CD14-positive monocyte (primary cell): ENCODE results near the gene RTCB. TPM values are rescaled to one million over a fixed set of nuclear protein-coding genes. Genes with fewer than 3 reads are reported as not detected.
A peak's percentile ranks its signal among the peaks of the same experiment; 100 is the strongest.

Experiments
- DNase-seq, 3 donors: peaks; one replicate each; pipeline ENCODE4 v3.0.0-alpha.2; 2011 to 2022
- H2AFZ ChIP-seq: 2 replicates; pipeline ENCODE4 v1.6.0; 2012; ENCODE audit warnings: mild to moderate bottlenecking, low read depth, low read length, inconsistent platforms; ENCODE audit not compliant: insufficient read depth, poor library complexity, severe bottlenecking
- H3K27ac ChIP-seq, 2 donors: 1 replicate in 1 of 2; 2 replicates in 1 of 2; pipeline ENCODE4 v1.5.1; 2012 to 2013; ENCODE audit warnings: low read length in 2 of 2, control low read depth in 1 of 2, inconsistent platforms in 1 of 2, low read depth in 1 of 2, mild to moderate bottlenecking in 1 of 2
- H3K27me3 ChIP-seq, 2 donors: one replicate each; pipeline versions ENCODE4 v1.6.0 to v1.6.1; 2011 to 2013; ENCODE audit warnings: low read length in 2 of 2; ENCODE audit not compliant: control insufficient read depth in 2 of 2, insufficient read depth in 2 of 2
- H3K36me3 ChIP-seq, 2 donors: replicated peaks in 1 of 2; 1 replicate in 1 of 2; 2 replicates in 1 of 2; pipeline versions ENCODE4 v1.5.1 to v1.6.1; 2012 to 2013; ENCODE audit warnings: low read length in 2 of 2, control low read depth in 1 of 2, inconsistent platforms in 1 of 2, mild to moderate bottlenecking in 1 of 2; ENCODE audit not compliant: insufficient read depth in 2 of 2, control insufficient read depth in 1 of 2
- H3K4me1 ChIP-seq, 2 donors: 1 replicate in 1 of 2; 2 replicates in 1 of 2; pipeline versions ENCODE4 v1.5.1 to v1.6.1; 2012 to 2013; ENCODE audit warnings: low read length in 2 of 2, control low read depth in 1 of 2, inconsistent platforms in 1 of 2, mild to moderate bottlenecking in 1 of 2, moderate library complexity in 1 of 2; ENCODE audit not compliant: insufficient read depth in 2 of 2, control insufficient read depth in 1 of 2
- H3K4me2 ChIP-seq: replicated peaks from 2 replicates; pipeline ENCODE3; 2012; ENCODE audit warnings: low read length, moderate library complexity, mild to moderate bottlenecking; ENCODE audit not compliant: poor library complexity, severe bottlenecking; ENCODE audit errors: extremely low read depth
- H3K4me3 ChIP-seq, 3 experiments: fragments of 200-600 bp in 1 of 3; sonication (generic) in 1 of 3; replicated peaks in 1 of 3; 1 replicate in 2 of 3; 2 replicates in 1 of 3; pipeline ENCODE4 v1.5.1; 2011 to 2013; ENCODE audit warnings: low read length in 3 of 3, mild to moderate bottlenecking in 3 of 3, control low read depth in 2 of 3, low read depth in 2 of 3, inconsistent platforms in 1 of 3, moderate library complexity in 1 of 3
- H3K79me2 ChIP-seq: 2 replicates; pipeline ENCODE4 v1.6.0; 2012; ENCODE audit warnings: mild to moderate bottlenecking, control low read depth, inconsistent platforms, low read length, moderate library complexity; ENCODE audit not compliant: insufficient read depth
- H3K9ac ChIP-seq: 2 replicates; pipeline ENCODE4 v1.6.0; 2017; ENCODE audit warnings: low read length, mild to moderate bottlenecking; ENCODE audit not compliant: insufficient read depth, poor library complexity, severe bottlenecking
- H3K9me3 ChIP-seq, 2 donors: replicated peaks in 1 of 2; 1 replicate in 1 of 2; 2 replicates in 1 of 2; pipeline versions ENCODE4 v1.5.1 to v1.6.1; 2012 to 2013; ENCODE audit warnings: low read length in 2 of 2, control low read depth in 1 of 2; ENCODE audit not compliant: control insufficient read depth in 1 of 2, insufficient read depth in 1 of 2
- H4K20me1 ChIP-seq: 2 replicates; pipeline ENCODE4 v1.6.0; 2012; ENCODE audit warnings: mild to moderate bottlenecking, low read length, control low read depth, moderate library complexity; ENCODE audit not compliant: insufficient read depth
- H3K27ac Mint-ChIP-seq, 7 donors: one replicate each; pipeline ENCODE4 v1.8.0; 2020; ENCODE audit warnings: mild to moderate bottlenecking in 7 of 7, mixed read lengths in 7 of 7, moderate library complexity in 6 of 7, inconsistent platforms in 2 of 7
- H3K27me3 Mint-ChIP-seq, 3 donors: one replicate each; pipeline ENCODE4 v1.8.0; 2021 to 2022; ENCODE audit warnings: low read depth in 3 of 3, mild to moderate bottlenecking in 3 of 3, mixed read lengths in 3 of 3, moderate library complexity in 3 of 3, inconsistent platforms in 1 of 3
- H3K36me3 Mint-ChIP-seq, 2 donors: one replicate each; pipeline ENCODE4 v1.8.0; 2020; ENCODE audit warnings: mixed read lengths in 2 of 2, inconsistent platforms in 1 of 2, mild to moderate bottlenecking in 1 of 2
- H3K4me1 Mint-ChIP-seq: one replicate; pipeline ENCODE4 v1.8.0; 2020; ENCODE audit warnings: mild to moderate bottlenecking, mixed read lengths
- H3K4me3 Mint-ChIP-seq, 2 donors: one replicate each; pipeline ENCODE4 v1.8.0; 2020; ENCODE audit warnings: mild to moderate bottlenecking in 2 of 2, mixed read lengths in 2 of 2, moderate library complexity in 1 of 2
- H3K9me3 Mint-ChIP-seq, 7 donors: one replicate each; pipeline ENCODE4 v1.8.0; 2020 to 2022; ENCODE audit warnings: mixed read lengths in 7 of 7, mild to moderate bottlenecking in 6 of 7, moderate library complexity in 6 of 7, inconsistent platforms in 2 of 7
- WGBS: methylation state at CpG from one replicate; pipeline ENCODE4 v1.1.5; 2013; ENCODE audit warnings: missing lambda C conversion rate; ENCODE audit not compliant: insufficient coverage; 5-methylcytosine and 5-hydroxymethylcytosine counted together
- intact Hi-C, 2 donors: fragments of 100-400 bp; cut with micrococcal nuclease; formaldehyde crosslinking; loops; one replicate each; pipeline versions ENCODE4 v1.15.0 to v1.15.1; 2023
- polyA plus RNA-seq, 3 donors: library from polyadenylated mRNA; depleted of rRNA in 1 of 3; unstranded in 2 of 3; stranded (reverse) in 1 of 3; fragments of 300-500 nt in 2 of 3; fragments of >200 nt in 1 of 3; fragmentation: Illumina TruSeq in 2 of 3; gene quantifications; 1 replicate in 2 of 3; 2 replicates in 1 of 3; pipeline ENCODE4 v1.2.3, GENCODE V29; 2012 to 2021
- TF ChIP-seq, protein P1 (sequence below): fragments of 200-600 bp; IDR thresholded peaks from one replicate; pipeline ENCODE4 v1.8.0; 2022; ENCODE audit warnings: antibody characterized with exemption, mild to moderate bottlenecking

Gene RTCB
- polyA plus RNA-seq, 3 donors, result 41.5 to 106 (median 104) TPM

DNA sequence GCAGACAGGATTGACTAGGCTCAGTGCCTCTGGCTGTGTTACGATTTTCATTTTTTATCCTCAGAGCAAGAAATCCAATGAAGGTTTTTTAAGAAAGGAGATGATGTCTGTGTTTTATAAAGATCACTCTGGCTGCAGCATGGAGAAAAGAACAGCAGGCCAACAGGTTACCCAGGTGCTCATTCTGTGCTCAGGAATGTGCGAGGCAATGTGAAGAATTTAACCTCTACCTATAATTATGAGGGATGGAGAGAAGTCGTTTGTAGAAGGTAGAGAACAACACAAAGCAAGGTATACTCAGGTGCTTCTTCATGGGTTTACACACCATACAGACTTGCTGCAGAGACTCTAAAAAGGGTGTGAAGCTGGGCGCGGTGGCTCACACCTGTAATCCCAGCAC lies 10.0 kb upstream of the RTCB start:
- Mint-ChIP-seq H3K9me3 (peaks cover 2 to 8% (median 7%) of the 10 kb centered on the region in 7 donors), H3K27ac (no peak overlapping the region), H3K4me3 (peak overlapping the region in 1 of 2 donors; percentile 44), H3K36me3 (no peaks in the 10 kb centered on the region), H3K27me3 (peaks cover 11 to 38% (median 23%) of the 10 kb centered on the region in 3 donors), H3K4me1 (no peaks in the 10 kb centered on the region)
- Histone ChIP-seq H3K79me2 (no peaks in the 10 kb centered on the region), H3K4me2 (no peak overlapping the region), H3K9ac (no peak overlapping the region), H3K27me3 (peaks cover 6 to 8% of the 10 kb centered on the region in 2 donors), H4K20me1 (no peaks in the 10 kb centered on the region), H3K4me1 (no peaks in the 10 kb centered on the region), H3K27ac (no peak overlapping the region), H3K4me3 (no peak overlapping the region), H3K36me3 (no peaks in the 10 kb centered on the region), H3K9me3 (peaks cover 0 to 3% of the 10 kb centered on the region in 2 donors), H2AFZ (no peak overlapping the region)
- intact Hi-C loops, result no loop called here
- DNase-seq, result no peak
- WGBS, result 100% methylated on average over 3 of the region's 5 CpGs
- TF ChIP-seq, protein P1, sequence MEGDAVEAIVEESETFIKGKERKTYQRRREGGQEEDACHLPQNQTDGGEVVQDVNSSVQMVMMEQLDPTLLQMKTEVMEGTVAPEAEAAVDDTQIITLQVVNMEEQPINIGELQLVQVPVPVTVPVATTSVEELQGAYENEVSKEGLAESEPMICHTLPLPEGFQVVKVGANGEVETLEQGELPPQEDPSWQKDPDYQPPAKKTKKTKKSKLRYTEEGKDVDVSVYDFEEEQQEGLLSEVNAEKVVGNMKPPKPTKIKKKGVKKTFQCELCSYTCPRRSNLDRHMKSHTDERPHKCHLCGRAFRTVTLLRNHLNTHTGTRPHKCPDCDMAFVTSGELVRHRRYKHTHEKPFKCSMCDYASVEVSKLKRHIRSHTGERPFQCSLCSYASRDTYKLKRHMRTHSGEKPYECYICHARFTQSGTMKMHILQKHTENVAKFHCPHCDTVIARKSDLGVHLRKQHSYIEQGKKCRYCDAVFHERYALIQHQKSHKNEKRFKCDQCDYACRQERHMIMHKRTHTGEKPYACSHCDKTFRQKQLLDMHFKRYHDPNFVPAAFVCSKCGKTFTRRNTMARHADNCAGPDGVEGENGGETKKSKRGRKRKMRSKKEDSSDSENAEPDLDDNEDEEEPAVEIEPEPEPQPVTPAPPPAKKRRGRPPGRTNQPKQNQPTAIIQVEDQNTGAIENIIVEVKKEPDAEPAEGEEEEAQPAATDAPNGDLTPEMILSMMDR, result no peak

DNA sequence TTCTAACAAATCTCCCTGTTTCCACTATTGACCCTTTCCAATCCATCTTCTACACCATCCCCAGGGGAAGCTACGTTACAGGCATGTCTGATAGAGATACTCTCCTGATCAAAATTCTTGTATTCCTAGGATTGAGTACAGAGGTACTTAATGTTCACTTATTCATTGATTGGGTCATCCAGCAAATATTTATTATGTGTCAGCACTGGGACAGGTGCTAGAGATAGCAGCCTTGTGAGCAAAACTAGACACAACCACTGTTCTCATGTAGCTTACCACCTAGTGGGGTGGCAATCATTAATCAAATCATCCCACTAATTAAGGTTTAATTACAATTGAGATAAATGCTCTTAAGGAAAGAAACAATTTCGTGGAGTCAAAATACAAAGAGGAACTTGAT lies 9.4 kb upstream of the RTCB start:
- Histone ChIP-seq H3K4me3 (no peak overlapping the region), H3K27me3 (peaks cover 6 to 8% of the 10 kb centered on the region in 2 donors), H4K20me1 (no peaks in the 10 kb centered on the region), H3K9me3 (peaks cover 0 to 3% of the 10 kb centered on the region in 2 donors), H3K4me1 (no peaks in the 10 kb centered on the region), H3K36me3 (no peaks in the 10 kb centered on the region), H3K79me2 (no peaks in the 10 kb centered on the region), H3K27ac (no peak overlapping the region), H2AFZ (no peak overlapping the region), H3K4me2 (no peak overlapping the region), H3K9ac (no peak overlapping the region)
- intact Hi-C loops, result no loop called here
- H3K36me3 Mint-ChIP-seq, result no peaks in the 10 kb centered on the region
- H3K4me1 Mint-ChIP-seq, result no peaks in the 10 kb centered on the region
- H3K4me3 Mint-ChIP-seq, result no peak overlapping the region
- no CpG with 5 or more reads among the region's 2 CpGs for WGBS
- H3K27me3 Mint-ChIP-seq, result peaks cover 11 to 38% (median 23%) of the 10 kb centered on the region in 3 donors
- no peak for DNase-seq
- TF ChIP-seq, protein P1, result no peak
- peaks cover 2 to 8% (median 7%) of the 10 kb centered on the region in 7 donors for H3K9me3 Mint-ChIP-seq
- H3K27ac Mint-ChIP-seq, result no peak overlapping the region
